Measurements from ENCODE around the gene ADAMTSL2.

ADAMTSL2 gene

DNA sequence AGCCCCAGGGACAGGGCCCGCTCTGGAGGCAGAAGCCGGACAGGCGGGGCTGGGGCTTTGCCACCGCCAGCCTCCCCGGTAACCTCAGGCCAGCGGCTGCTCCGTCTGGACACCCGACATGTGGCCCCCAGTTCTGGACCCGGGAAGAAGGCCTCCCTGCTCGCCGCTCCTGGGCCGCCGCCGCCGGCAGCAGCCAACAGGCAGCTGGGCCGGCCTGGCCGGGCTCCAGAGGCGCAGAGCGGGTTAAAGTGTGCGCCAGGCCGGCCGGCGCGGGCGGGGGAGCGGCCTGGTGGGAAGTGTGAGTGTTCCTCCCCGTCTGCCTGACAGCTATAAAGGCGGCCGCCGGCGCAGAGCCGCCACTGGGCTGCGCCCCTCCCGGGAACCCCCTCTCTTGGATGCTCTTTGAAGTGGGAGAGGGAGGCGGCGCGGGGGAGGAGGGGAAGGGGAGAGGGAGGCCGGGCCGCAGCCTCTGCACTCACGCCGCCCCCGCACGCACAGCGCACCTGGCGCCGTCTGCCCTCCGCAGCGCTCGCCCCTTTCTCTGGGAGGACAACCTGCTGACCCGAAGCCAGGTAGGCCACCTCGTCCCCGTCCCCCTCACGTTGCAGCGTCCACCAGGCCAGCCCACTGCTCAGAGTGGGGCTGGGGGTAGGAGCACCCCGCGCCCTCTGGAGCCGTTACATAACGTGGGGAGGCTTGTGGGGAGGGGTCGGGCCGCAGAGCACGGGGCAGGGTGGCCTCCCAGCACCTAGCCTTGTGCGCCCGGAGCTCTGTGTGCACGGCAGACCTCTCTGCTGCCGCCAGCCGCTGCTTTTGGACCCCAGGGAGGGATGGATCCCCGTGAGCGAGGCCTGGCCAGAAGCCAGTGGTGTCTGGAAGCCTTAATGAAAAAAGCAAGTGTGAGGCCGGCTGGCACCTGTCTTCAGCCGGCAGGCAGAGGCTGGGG is at the start of gene ADAMTSL2:
ADAMTSL2 (plus strand) TSS at position 359 of the 946 bp plus-strand sequence. CDS start 2,009 bp downstream, outside the sequence.
- DNase-seq (ENCODE audit: low read depth), result no peak
- TF ChIP-seq, protein P1, sequence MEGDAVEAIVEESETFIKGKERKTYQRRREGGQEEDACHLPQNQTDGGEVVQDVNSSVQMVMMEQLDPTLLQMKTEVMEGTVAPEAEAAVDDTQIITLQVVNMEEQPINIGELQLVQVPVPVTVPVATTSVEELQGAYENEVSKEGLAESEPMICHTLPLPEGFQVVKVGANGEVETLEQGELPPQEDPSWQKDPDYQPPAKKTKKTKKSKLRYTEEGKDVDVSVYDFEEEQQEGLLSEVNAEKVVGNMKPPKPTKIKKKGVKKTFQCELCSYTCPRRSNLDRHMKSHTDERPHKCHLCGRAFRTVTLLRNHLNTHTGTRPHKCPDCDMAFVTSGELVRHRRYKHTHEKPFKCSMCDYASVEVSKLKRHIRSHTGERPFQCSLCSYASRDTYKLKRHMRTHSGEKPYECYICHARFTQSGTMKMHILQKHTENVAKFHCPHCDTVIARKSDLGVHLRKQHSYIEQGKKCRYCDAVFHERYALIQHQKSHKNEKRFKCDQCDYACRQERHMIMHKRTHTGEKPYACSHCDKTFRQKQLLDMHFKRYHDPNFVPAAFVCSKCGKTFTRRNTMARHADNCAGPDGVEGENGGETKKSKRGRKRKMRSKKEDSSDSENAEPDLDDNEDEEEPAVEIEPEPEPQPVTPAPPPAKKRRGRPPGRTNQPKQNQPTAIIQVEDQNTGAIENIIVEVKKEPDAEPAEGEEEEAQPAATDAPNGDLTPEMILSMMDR (IDR thresholded peaks at IDR 0.05; ENCODE audit: control insufficient read depth, insufficient read depth, low read depth, low read length, missing control alignments), result no peak
- H3K4me3 ChIP-seq (ENCODE audit: control insufficient read depth, low read depth, low read length), result no peak within 1 kb of the TSS

DNA sequence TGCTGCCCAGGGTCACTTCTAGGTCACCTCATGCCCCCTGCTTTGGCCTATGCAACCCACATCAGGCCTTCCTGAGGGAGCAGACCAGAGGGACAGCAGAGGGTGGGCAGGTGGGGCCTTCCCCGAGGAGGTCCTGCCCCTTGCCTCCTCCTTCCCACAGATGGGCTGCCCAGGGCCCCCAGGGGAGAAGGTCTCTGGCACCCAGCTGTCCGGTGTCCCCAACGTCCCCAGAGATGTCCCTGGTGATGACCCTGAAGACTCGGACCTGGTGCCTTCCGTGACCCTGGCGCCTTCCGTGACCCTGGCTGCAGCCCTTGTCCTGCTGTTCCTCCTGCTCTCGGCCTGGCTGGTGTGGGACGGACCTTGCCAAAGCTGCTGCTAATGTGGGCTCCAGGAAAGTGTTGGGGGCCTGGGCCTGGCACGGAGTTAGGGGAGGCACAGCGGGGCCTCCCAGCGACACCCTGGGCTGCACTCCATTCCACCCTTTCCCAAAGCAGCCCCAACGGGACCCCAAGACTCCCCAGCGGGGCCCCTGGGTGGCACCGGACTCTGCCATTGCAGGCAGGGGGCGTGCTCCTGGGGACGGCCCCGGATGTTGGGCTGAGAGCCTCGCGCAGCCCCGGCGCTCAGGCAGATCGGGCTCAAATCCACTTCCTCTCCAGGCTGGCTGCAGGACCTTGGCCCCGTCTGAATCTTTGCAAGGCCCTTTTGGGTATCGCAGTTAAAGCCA is 48.8 kb upstream of the ADAMTSL2 start:
- H3K4me3 ChIP-seq (ENCODE audit: control insufficient read depth, low read depth, low read length), result no peak overlapping the region
- no peak for DNase-seq (ENCODE audit: low read depth)
- TF ChIP-seq, protein P1 (IDR thresholded peaks at IDR 0.05; ENCODE audit: control insufficient read depth, insufficient read depth, low read depth, low read length, missing control alignments), result no peak

GRCh38 chr9:133487331-133487725 is 47.2 kb upstream of the ADAMTSL2 start:
- H3K4me3 ChIP-seq (ENCODE audit: control insufficient read depth, low read depth, low read length), result no peak overlapping the region

GRCh38 chr9:133488686-133489252 is 45.7 kb upstream of the ADAMTSL2 start:
- no peak overlapping the region for H3K4me3 ChIP-seq (ENCODE audit: control insufficient read depth, low read depth, low read length)
- DNase-seq (ENCODE audit: low read depth), result no peak
- TF ChIP-seq, protein P1 (IDR thresholded peaks at IDR 0.05; ENCODE audit: control insufficient read depth, insufficient read depth, low read depth, low read length, missing control alignments), result no peak

More at GRCh38 chr9:133487331-133487725, 47.2 kb upstream of the ADAMTSL2 start:
- no peak for DNase-seq (ENCODE audit: low read depth)
- TF ChIP-seq, protein P1 (IDR thresholded peaks at IDR 0.05; ENCODE audit: control insufficient read depth, insufficient read depth, low read depth, low read length, missing control alignments), result no peak

GRCh38 chr9:133489253-133490190 is 45.0 kb upstream of the ADAMTSL2 start:
- TF ChIP-seq, protein P1 (IDR thresholded peaks at IDR 0.05; ENCODE audit: control insufficient read depth, insufficient read depth, low read depth, low read length, missing control alignments), result no peak
- H3K4me3 ChIP-seq (ENCODE audit: control insufficient read depth, low read depth, low read length), result no peak overlapping the region
- no peak for DNase-seq (ENCODE audit: low read depth)

All from AG09309 (cell line).